ENCODE measurements around the gene KCNQ4.

Gene KCNQ4

GRCh38 chr1:40756523-40756922 is 27.1 kb upstream of the KCNQ4 start:
- H3K27me3 ChIP-seq (ENCODE audit: insufficient read depth, poor library complexity, severe bottlenecking) = no peaks in the 10 kb centered on the region
- H3K27ac ChIP-seq (replicated peaks) = no peak overlapping the region
- no peak overlapping the region for H3K4me3 ChIP-seq (replicated peaks; ENCODE audit: insufficient read depth, low read length)
- TF ChIP-seq GABPA (IDR thresholded peaks at IDR 0.05; ENCODE audit: low read depth) (no peak), CTCF (IDR thresholded peaks at IDR 0.05; ENCODE audit: insufficient read depth, low read length) (no peak), REST (IDR thresholded peaks at IDR 0.05; ENCODE audit: insufficient replicate concordance, low read depth) (no peak), POLR2AphosphoS5 (IDR thresholded peaks at IDR 0.05; ENCODE audit: low read depth) (no peak), SPI1 (IDR thresholded peaks at IDR 0.05; ENCODE audit: borderline replicate concordance, low read depth) (no peak)
- no peak for DNase-seq (ENCODE audit: low read depth in 1 of 2, low spot score in 1 of 2)

- TF ChIP-seq CTCF (IDR thresholded peaks at IDR 0.05; ENCODE audit: insufficient read depth, low read length) (no peak), GABPA (IDR thresholded peaks at IDR 0.05; ENCODE audit: low read depth) (no peak), SPI1 (IDR thresholded peaks at IDR 0.05; ENCODE audit: borderline replicate concordance, low read depth) (no peak), REST (IDR thresholded peaks at IDR 0.05; ENCODE audit: insufficient replicate concordance, low read depth) (no peak), POLR2AphosphoS5 (IDR thresholded peaks at IDR 0.05; ENCODE audit: low read depth) (no peak)
- Histone ChIP-seq H3K27ac (replicated peaks) (no peak overlapping the region), H3K4me3 (replicated peaks; ENCODE audit: insufficient read depth, low read length) (no peak overlapping the region), H3K27me3 (ENCODE audit: insufficient read depth, poor library complexity, severe bottlenecking) (no peaks in the 10 kb centered on the region)
- DNase-seq (ENCODE audit: low read depth in 1 of 2, low spot score in 1 of 2) = no peak
Measured at GRCh38 chr1:40757084-40757483, 26.5 kb upstream of the KCNQ4 start.

GRCh38 chr1:40758004-40758403 is 25.6 kb upstream of the KCNQ4 start:
- DNase-seq (ENCODE audit: low read depth in 1 of 2, low spot score in 1 of 2) = no peak
- Histone ChIP-seq H3K27ac (replicated peaks) (no peak overlapping the region), H3K4me3 (replicated peaks; ENCODE audit: insufficient read depth, low read length) (no peak overlapping the region), H3K27me3 (ENCODE audit: insufficient read depth, poor library complexity, severe bottlenecking) (no peaks in the 10 kb centered on the region)
- no peak for TF ChIP-seq SPI1 (IDR thresholded peaks at IDR 0.05; ENCODE audit: borderline replicate concordance, low read depth)
- no peak for TF ChIP-seq CTCF (IDR thresholded peaks at IDR 0.05; ENCODE audit: insufficient read depth, low read length)
- no peak for TF ChIP-seq GABPA (IDR thresholded peaks at IDR 0.05; ENCODE audit: low read depth)
- no peak for TF ChIP-seq POLR2AphosphoS5 (IDR thresholded peaks at IDR 0.05; ENCODE audit: low read depth)
- no peak for TF ChIP-seq REST (IDR thresholded peaks at IDR 0.05; ENCODE audit: insufficient replicate concordance, low read depth)
